ENCODE measurements around the gene RNF146.

- TF ChIP-seq, protein P1, sequence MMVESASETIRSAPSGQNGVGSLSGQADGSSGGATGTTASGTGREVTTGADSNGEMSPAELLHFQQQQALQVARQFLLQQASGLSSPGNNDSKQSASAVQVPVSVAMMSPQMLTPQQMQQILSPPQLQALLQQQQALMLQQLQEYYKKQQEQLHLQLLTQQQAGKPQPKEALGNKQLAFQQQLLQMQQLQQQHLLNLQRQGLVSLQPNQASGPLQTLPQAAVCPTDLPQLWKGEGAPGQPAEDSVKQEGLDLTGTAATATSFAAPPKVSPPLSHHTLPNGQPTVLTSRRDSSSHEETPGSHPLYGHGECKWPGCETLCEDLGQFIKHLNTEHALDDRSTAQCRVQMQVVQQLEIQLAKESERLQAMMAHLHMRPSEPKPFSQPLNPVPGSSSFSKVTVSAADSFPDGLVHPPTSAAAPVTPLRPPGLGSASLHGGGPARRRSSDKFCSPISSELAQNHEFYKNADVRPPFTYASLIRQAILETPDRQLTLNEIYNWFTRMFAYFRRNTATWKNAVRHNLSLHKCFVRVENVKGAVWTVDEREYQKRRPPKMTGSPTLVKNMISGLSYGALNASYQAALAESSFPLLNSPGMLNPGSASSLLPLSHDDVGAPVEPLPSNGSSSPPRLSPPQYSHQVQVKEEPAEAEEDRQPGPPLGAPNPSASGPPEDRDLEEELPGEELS (CRISPR knock-in tag; IDR thresholded peaks at IDR 0.05) = no peak
- TF ChIP-seq RXRA (CRISPR knock-in tag; IDR thresholded peaks at IDR 0.05) (no peak), ZNF407 (CRISPR knock-in tag; IDR thresholded peaks at IDR 0.05; ENCODE audit: not compliant biosample characterization) (no peak), BCLAF1 (IDR thresholded peaks at IDR 0.05) (no peak), ZNF225 (CRISPR knock-in tag; IDR thresholded peaks at IDR 0.05) (no peak), FOSL1 (CRISPR knock-in tag; IDR thresholded peaks at IDR 0.05; ENCODE audit: borderline replicate concordance) (no peak), JUN (CRISPR knock-in tag; IDR thresholded peaks at IDR 0.05) (no peak), REST (IDR thresholded peaks at IDR 0.05; ENCODE audit: borderline replicate concordance in 1 of 2, low read depth in 1 of 2, low read length in 2 of 2) (no peak), FOXM1 (CRISPR knock-in tag; IDR thresholded peaks at IDR 0.05) (no peak), FLYWCH1 (CRISPR knock-in tag; IDR thresholded peaks at IDR 0.05) (no peak), NFE2L1 (CRISPR knock-in tag; IDR thresholded peaks at IDR 0.05; ENCODE audit: borderline replicate concordance) (no peak), RBAK (CRISPR knock-in tag; IDR thresholded peaks at IDR 0.05) (no peak)
Measured at GRCh38 chr6:127249621-127250020, 17.0 kb upstream of the RNF146 start.
